Measurements from ENCODE around the gene HRH1.

DNA sequence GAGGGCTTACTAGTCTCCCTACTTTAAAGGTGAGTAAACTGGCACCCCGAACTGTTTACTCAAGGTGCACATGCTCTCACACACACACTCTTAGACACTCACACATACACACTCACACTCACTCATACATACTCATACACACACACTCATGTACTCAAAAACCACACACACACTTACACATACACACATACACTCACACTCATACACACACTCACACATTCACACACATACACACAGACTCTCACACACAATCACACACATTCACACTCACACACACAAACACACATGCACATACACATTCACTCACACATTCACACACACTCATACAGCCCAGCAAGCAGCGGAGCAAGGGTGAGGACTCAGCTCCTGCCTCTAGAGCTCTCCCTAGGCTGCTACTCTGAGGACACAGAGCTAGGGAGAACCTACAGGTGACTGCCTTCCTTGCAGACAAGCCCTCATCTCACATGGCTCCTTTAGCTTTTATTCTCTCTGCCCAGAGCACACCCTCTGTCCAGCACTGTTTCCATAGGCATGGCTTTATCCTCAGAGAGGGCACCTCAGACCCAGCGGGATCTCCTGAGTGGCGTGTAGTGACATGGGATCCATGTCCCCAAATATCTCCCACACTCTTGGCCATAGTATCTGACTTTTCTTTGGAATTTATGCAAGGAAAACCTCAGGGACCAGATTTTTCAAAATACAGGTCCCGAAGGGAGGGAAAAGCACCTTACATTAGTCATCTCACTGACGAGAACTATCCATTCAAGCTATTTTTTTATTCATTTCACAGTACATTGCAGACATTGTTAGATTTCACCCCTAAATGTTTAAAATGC lies 91.8 kb downstream of the HRH1 start:
- TF ChIP-seq, protein P1, sequence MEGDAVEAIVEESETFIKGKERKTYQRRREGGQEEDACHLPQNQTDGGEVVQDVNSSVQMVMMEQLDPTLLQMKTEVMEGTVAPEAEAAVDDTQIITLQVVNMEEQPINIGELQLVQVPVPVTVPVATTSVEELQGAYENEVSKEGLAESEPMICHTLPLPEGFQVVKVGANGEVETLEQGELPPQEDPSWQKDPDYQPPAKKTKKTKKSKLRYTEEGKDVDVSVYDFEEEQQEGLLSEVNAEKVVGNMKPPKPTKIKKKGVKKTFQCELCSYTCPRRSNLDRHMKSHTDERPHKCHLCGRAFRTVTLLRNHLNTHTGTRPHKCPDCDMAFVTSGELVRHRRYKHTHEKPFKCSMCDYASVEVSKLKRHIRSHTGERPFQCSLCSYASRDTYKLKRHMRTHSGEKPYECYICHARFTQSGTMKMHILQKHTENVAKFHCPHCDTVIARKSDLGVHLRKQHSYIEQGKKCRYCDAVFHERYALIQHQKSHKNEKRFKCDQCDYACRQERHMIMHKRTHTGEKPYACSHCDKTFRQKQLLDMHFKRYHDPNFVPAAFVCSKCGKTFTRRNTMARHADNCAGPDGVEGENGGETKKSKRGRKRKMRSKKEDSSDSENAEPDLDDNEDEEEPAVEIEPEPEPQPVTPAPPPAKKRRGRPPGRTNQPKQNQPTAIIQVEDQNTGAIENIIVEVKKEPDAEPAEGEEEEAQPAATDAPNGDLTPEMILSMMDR (IDR thresholded peaks at IDR 0.05): no peak
- no peak for TF ChIP-seq POLR2A (IDR thresholded peaks at IDR 0.05)

Measured in adrenal gland (tissue), 5 donors.